HPDE6-E6E7 (cell line): Measurements from ENCODE around the gene TAS1R3.

Source experiments
- DNase-seq: peaks from one replicate; pipeline ENCODE4 v3.0.0; 2011; ENCODE audit warnings: missing footprints; ENCODE audit errors: extremely low spot score

Gene TAS1R3

DNA sequence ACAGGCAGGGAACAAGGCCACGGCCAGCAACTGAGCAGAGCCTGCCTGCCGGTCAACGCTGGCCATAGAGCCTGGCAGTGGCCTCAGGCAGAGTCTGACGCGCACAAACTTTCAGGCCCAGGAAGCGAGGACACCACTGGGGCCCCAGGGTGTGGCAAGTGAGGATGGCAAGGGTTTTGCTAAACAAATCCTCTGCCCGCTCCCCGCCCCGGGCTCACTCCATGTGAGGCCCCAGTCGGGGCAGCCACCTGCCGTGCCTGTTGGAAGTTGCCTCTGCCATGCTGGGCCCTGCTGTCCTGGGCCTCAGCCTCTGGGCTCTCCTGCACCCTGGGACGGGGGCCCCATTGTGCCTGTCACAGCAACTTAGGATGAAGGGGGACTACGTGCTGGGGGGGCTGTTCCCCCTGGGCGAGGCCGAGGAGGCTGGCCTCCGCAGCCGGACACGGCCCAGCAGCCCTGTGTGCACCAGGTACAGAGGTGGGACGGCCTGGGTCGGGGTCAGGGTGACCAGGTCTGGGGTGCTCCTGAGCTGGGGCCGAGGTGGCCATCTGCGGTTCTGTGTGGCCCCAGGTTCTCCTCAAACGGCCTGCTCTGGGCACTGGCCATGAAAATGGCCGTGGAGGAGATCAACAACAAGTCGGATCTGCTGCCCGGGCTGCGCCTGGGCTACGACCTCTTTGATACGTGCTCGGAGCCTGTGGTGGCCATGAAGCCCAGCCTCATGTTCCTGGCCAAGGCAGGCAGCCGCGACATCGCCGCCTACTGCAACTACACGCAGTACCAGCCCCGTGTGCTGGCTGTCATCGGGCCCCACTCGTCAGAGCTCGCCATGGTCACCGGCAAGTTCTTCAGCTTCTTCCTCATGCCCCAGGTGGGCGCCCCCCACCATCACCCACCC lies at the start of gene TAS1R3:
TAS1R3 (plus strand) TSS at position 213 of the 898 bp plus-strand sequence; CDS start at position 279, 66 bp downstream.
- no peak for DNase-seq

DNA sequence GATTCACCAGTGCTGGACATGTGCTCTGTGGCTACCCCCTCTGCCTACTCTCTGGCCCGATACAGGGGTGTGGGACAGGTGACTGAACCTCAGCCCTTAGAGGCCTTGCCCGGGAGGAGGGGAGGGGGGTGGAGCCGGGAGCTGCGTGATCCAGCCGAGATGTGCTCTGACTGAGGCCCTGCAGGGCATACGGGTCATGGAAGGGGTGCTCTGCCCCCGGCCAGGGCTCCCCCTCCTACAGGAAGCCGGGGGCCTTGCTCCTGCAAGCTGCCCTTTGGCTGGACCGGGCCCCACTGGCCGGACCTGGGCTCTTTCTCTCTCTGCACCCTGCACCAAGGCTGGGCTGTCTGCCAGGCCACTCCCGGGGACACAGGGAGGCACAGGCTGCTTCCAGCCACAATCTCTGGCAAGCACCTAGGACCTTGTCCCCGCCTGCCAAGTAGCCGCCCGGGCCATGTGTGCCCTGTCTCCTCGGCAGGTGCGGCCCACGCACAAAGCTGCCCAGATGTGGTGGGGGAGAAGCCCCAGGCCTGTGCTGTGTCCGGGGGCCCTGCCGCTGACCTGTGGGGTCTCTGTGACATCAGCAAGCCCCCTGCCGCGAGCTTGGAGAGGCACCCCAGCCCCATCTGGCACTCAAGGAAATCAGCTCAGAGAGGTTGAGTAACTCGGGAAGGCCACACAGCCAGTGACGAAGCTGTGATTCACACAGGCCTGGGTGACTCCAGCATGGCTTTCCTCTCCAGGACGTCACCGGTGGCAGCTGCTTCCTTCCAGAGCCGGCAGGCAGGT lies 49.4 kb upstream of the TAS1R3 start:
- peak; percentile 82 for DNase-seq

DNA sequence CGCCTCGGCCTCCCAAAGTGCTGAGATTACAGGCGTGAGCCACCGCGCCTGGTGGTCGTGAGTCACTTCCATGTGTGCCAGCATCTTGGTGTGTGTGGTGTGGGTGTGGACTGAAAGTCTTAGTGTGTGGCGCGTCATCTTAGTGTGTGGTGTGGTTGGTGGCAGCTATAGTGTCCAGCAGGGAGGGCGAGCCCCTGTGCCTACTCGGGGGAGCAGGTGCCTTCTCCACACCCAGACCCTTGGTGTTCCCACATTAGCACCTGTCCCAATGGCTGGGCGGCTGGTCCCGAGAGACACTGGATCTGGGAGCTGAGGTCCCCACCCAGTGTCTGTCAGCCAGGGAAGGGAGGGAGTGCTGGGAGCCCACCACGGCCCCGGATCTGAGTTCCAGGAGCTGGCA lies 48.1 kb upstream of the TAS1R3 start:
- no peak for DNase-seq

- no peak for DNase-seq
Observed at GRCh38 chr1:1283821-1284220, 47.3 kb upstream of the TAS1R3 start.

GRCh38 chr1:1284221-1285101 lies 46.6 kb upstream of the TAS1R3 start:
- no peak for DNase-seq

DNA sequence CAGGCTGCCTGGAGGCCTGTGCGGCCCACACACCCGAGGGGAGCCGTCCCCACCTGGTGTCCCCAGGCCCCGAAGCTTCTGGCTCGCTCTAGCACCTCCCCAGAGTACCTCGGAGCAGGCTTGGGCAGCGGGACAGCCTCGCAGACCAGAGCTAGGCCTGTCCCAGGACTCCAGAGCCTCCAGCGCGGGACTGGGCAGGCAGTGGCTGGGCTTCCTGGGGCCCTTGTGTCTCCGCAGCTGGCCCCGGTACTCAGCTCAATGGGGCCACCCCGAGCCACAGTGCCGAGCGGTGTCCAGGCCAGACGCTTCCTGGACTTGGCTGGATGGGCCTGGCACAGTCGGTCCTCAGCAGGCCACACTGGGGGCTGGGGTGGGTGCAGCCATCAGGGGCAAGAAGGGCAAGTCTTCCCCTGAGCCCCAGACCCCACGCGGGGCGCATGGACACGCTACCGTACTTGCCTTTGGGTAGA lies 45.9 kb upstream of the TAS1R3 start:
- DNase-seq: no peak

- DNase-seq: no peak
Observed at GRCh38 chr1:1285611-1286311, 45.3 kb upstream of the TAS1R3 start.

DNA sequence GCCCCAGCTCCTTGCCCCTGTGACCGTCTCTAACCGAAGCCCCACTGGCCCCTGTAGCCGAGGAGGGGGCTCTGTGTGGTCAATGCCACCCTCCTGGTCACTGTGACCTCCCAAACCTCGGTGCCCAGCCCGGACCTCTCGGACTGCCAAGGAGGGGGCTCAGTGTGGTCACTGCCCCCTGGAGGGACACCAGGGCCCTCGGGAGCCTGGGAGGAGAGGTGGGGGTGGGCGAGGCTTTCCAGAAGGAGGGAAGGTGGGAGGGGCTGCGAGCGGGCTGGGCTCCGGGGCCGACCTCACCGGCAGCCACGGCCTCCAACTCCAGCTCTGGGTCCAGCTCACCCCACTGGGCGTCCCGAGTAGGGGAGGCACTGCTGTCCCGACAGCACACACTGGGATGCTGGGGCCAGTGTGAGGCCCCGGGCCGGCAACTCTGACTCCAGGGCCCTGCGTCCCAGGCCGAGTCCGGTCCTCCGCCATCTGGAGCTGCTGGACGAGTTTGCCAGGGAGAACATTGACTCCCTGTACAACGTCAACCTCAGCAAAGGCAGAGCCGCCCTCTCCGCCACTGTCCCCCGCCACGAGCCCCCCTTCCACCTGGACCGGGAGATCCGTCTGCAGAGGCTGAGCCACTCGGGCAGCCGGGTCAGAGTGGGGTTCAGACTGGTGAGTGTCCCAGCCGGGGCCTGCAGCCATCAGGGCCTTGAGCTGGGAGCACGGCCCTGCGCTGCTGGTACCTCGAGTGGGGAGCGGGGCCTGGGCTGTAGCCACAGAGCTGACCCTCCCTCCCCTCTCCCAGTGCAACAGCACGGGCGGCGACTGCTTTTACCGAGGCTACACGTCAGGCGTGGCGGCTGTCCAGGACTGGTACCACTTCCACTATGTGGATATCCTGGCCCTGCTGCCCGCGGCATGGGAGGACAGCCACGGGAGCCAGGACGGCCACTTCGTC lies 44.5 kb upstream of the TAS1R3 start:
- DNase-seq: no peak

DNA sequence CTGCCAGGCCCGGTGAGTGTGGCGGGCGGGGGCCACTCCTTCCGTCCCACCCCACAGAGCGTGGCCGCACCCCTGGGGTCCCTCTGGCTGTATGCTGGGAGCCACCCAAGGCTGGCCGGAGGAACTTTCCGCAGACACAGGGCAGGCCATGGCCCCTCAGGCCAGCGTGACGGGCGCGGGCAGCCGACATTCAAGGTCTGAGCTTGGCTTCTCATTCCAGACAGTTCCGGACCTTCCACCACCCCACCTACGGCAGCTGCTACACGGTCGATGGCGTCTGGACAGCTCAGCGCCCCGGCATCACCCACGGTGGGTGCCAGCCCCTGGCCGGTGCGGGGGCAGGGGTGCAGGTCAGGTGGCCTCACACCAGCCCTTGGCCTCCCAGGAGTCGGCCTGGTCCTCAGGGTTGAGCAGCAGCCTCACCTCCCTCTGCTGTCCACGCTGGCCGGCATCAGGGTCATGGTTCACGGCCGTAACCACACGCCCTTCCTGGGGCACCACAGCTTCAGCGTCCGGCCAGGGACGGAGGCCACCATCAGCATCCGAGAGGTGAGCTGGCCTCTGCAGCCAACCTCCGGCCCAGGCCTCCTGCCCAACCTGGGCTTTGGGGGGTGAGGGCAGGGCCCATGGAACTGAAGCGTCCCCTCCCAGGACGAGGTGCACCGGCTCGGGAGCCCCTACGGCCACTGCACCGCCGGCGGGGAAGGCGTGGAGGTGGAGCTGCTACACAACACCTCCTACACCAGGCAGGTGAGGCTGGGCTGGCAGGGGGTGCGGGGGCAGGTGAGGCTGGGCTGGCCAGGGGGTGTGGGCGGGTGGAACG lies 43.6 kb upstream of the TAS1R3 start:
- no peak for DNase-seq

- no peak for DNase-seq
Observed at GRCh38 chr1:1290238-1290731, 40.8 kb upstream of the TAS1R3 start.

- DNase-seq: no peak
Observed at GRCh38 chr1:1291023-1291528, 40.0 kb upstream of the TAS1R3 start.

- no peak for DNase-seq
Observed at GRCh38 chr1:1291548-1292441, 39.3 kb upstream of the TAS1R3 start.

- DNase-seq: no peak
Observed at GRCh38 chr1:1292442-1292779, 38.7 kb upstream of the TAS1R3 start.

DNA sequence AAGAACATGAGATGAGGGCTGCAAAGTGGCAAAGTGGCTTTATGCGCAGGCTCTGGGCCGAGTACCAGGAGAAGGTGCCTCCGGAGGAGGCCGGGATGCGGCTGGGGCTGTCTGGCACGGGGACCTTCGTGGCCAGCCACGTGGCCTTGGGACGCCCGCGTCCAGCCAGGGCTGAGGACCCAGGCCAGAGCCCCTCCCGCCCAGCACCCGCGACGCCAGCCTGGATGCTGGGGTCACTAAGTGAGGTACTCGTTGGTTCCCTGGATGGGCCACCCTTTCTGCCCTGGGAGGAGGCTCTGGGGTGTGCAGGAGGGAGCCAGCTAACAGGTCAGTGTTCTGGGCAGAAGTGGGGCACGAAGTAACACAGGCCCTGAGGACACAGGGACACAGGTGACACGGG lies 38.2 kb upstream of the TAS1R3 start:
- DNase-seq: no peak

DNA sequence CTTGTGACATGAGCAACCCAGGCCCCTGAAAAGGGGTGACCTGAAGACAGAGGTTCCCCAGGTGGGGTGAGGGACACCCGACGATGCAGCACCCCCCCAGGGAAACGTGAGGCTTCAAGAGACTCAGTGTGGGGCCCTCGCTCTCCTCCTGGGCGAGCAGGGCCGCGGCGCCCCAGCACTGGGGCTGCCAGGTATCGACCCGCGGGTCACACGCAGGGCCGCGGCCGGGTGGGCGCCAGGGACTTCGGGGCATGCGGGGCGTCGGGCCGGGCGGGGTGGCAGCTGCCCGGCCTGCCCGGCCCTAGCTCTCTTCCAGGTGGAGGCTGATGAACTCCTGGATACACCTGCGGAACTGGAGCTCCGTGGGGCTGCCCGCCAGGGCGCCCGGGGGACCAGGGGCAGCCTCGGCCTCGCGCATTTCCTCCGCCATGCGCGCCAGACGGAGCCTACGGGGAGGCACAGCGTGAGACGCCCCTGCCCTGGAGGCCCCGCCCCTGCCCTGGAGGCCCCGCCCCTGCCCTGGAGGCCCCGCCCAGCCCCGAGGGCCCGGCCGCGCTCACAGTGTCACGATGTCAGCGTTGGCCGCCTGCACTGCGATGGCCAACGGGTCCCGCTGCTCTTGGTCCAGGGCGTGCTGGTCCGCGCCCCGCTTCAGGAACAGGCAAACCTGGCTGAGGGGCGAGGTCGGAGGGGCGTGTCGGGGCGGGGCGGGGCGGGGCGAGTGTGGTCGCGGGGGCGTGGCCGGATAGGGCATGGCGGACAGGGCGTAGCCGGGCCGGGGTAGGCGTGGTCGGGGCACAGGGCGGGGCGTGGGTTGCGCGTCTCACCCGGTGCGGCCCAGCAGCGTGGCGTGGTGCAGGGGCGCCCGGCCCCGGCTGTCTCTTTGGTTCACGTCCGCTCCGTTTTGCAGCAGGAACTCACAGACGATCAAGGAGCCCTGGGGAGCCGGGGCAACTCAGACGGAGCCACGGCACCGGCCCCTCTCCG lies 37.5 kb upstream of the TAS1R3 start:
- DNase-seq: no peak

DNA sequence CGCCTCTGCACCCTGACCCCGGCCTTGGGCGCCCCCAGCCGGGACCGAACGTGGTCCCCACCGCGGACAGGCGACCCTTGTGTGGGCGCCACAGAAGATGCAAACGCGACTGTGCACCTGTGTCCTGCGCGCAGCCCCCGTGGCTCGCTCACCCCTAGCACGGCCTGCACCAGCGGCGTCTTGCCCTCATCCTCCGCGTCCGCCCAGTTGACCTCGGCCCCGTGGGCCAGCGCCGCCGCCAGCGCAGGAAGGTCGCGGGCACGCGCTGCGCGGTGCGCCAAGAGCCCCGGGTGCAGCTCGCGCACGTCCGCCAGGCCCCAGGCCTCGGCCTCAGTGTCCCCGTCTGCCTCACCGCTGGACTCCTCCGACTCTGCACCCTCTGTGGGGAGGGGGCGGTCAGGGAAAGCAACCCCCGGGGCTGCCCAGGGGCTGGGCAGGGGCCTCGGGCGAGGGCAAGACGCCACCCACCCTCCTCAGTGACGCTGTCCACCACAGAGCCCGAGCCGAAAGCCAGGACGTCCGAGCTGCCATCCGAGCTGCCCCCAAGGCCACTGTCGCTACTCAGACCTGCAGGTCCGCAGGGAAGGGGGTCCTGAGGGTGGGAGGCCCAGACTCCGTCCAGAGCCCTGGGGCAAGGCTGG lies 36.7 kb upstream of the TAS1R3 start:
- DNase-seq: no peak
